Activated CD4-positive, alpha-beta memory T cell treated with anti-CD3 and anti-CD28 coated beads, Interleukin-2, amount 10 ng/mL, durations not matched to agents 7 days and 5 days (primary cell): ENCODE results near the gene CCDC77. TPM values are rescaled to one million over a fixed set of nuclear protein-coding genes. Genes with fewer than 3 reads are reported as not detected.
A peak's percentile ranks its signal among the peaks of the same experiment; 100 is the strongest.
"Not testable (repeated sequence)": the region's sequence is repeated elsewhere in the genome, so short reads cannot be mapped to it uniquely, and the experiment has no call there.

Source experiments
- CTCF ChIA-PET: fragments of 350-600 bp; sonication (Branson Sonifier 250); formaldehyde crosslinking; loops from one replicate; lab custom pipeline; 2021; ENCODE audit warnings: antibody characterized with exemption, inconsistent platforms; lab: Charles Lee
- POLR2A ChIA-PET: fragments of 350-600 bp; sonication (Branson Sonifier 250); formaldehyde crosslinking; loops from one replicate; lab custom pipeline; 2021; ENCODE audit warnings: antibody characterized with exemption; lab: Charles Lee
- DNase-seq: peaks from one replicate; pipeline ENCODE4 v3.0.0-alpha.2; 2020
- H3K27ac Mint-ChIP-seq: one replicate; pipeline ENCODE4 v1.8.0; 2021; ENCODE audit warnings: mild to moderate bottlenecking, mixed read lengths
- H3K27me3 Mint-ChIP-seq: one replicate; pipeline ENCODE4 v1.8.0; 2021; ENCODE audit warnings: mixed read lengths
- H3K36me3 Mint-ChIP-seq: one replicate; pipeline ENCODE4 v1.8.0; 2021; ENCODE audit warnings: low read depth, mixed read lengths
- H3K4me1 Mint-ChIP-seq: one replicate; pipeline ENCODE4 v1.8.0; 2021; ENCODE audit warnings: mixed read lengths
- H3K4me3 Mint-ChIP-seq: one replicate; pipeline ENCODE4 v1.8.0; 2021; ENCODE audit warnings: mild to moderate bottlenecking, mixed read lengths
- H3K9me3 Mint-ChIP-seq: one replicate; pipeline ENCODE4 v1.8.0; 2021; ENCODE audit warnings: mixed read lengths
- total RNA-seq, 2 experiments: library from RNA; stranded (reverse); gene quantifications; one replicate each; pipeline ENCODE4 v1.2.3, GENCODE V29; 2021

CCDC77 gene
- total RNA-seq, 2 experiments from 2014 or later = 11.6 to 13.4 TPM

GRCh38 chr12:402029-402389, 565 bp downstream of the CCDC77 start:
- H3K27me3 Mint-ChIP-seq = no peaks in the 10 kb centered on the region
- no peak overlapping the region for H3K27ac Mint-ChIP-seq
- peaks cover 2% of the 10 kb centered on the region for H3K4me1 Mint-ChIP-seq
- H3K4me3 Mint-ChIP-seq = no peak overlapping the region
- peaks cover 7% of the 10 kb centered on the region for H3K36me3 Mint-ChIP-seq
- POLR2A ChIA-PET = interaction anchor here (0.9 to 4.8 kb wide), 7 partner anchors 9 to 152 kb away, joined by 3 to 74 read pairs (median 4); partner anchors contain the start of gene KDM5A
- CTCF ChIA-PET = interaction anchor here (0.7 to 5.1 kb wide), 12 partner anchors 8 to 589 kb away, joined by 3 to 40 read pairs (median 4); partner anchors contain the start of genes KDM5A and RAD52
- no peaks in the 10 kb centered on the region for H3K9me3 Mint-ChIP-seq
- DNase-seq = no peak

GRCh38 chr12:414859-415258, 13.4 kb downstream of the CCDC77 start:
- ChIA-PET CTCF (no interaction called here), POLR2A (no interaction called here)
- Mint-ChIP-seq H3K27me3 (no peaks in the 10 kb centered on the region), H3K4me3 (no peak overlapping the region), H3K4me1 (no peaks in the 10 kb centered on the region), H3K27ac (no peak overlapping the region), H3K9me3 (no peaks in the 10 kb centered on the region), H3K36me3 (peaks cover 37% of the 10 kb centered on the region)
- no peak for DNase-seq

GRCh38 chr12:418432-418831, 17.0 kb downstream of the CCDC77 start:
- Mint-ChIP-seq H3K36me3 (peaks cover 35% of the 10 kb centered on the region), H3K27ac (no peak overlapping the region), H3K4me1 (no peaks in the 10 kb centered on the region), H3K4me3 (no peak overlapping the region), H3K9me3 (no peaks in the 10 kb centered on the region), H3K27me3 (no peaks in the 10 kb centered on the region)
- POLR2A ChIA-PET = no interaction called here
- DNase-seq = no peak
- CTCF ChIA-PET = interaction anchor here (0.7 to 0.9 kb wide), 2 partner anchors 34 to 538 kb away, joined by 3 read pairs; no protein-coding TSS in a partner anchor

- H3K9me3 Mint-ChIP-seq = no peaks in the 10 kb centered on the region
- H3K27ac Mint-ChIP-seq = no peak overlapping the region
- H3K4me3 Mint-ChIP-seq = no peak overlapping the region
- H3K36me3 Mint-ChIP-seq = peaks cover 18% of the 10 kb centered on the region
- ChIA-PET POLR2A (no interaction called here), CTCF (no interaction called here)
- DNase-seq = no peak
- H3K4me1 Mint-ChIP-seq = no peaks in the 10 kb centered on the region
- no peaks in the 10 kb centered on the region for H3K27me3 Mint-ChIP-seq
Observed at GRCh38 chr12:422526-422925, 21.1 kb downstream of the CCDC77 start.

- H3K27ac Mint-ChIP-seq, H3K27me3 Mint-ChIP-seq, CTCF ChIA-PET, DNase-seq, POLR2A ChIA-PET, H3K9me3 Mint-ChIP-seq, H3K4me3 Mint-ChIP-seq, H3K4me1 Mint-ChIP-seq: not testable (repeated sequence)
- peaks cover 32% of the 10 kb centered on the region for H3K36me3 Mint-ChIP-seq
Observed at GRCh38 chr12:435737-436136, 34.3 kb downstream of the CCDC77 start.

GRCh38 chr12:442235-442884, 40.9 kb downstream of the CCDC77 start:
- Mint-ChIP-seq H3K9me3 (no peaks in the 10 kb centered on the region), H3K4me3 (no peak overlapping the region), H3K27ac (no peak overlapping the region), H3K36me3 (peaks cover 8% of the 10 kb centered on the region), H3K4me1 (peaks cover under 1% of the 10 kb centered on the region), H3K27me3 (peaks cover 2% of the 10 kb centered on the region)
- POLR2A ChIA-PET = no interaction called here
- DNase-seq = peak; percentile 41
- CTCF ChIA-PET = interaction anchor here (0.7 to 3.7 kb wide), 13 partner anchors 10 to 974 kb away, joined by 3 to 28 read pairs (median 4); partner anchors contain the start of gene CCDC77

GRCh38 chr12:447141-447540, 45.7 kb downstream of the CCDC77 start:
- no peak overlapping the region for H3K4me3 Mint-ChIP-seq
- H3K9me3 Mint-ChIP-seq = no peaks in the 10 kb centered on the region
- ChIA-PET CTCF (interaction anchor here (0.7 kb wide), 1 partner anchor 97 kb away, joined by 3 read pairs; no protein-coding TSS in a partner anchor), POLR2A (no interaction called here)
- H3K27ac Mint-ChIP-seq = no peak overlapping the region
- no peaks in the 10 kb centered on the region for H3K4me1 Mint-ChIP-seq
- DNase-seq = no peak
- H3K27me3 Mint-ChIP-seq = peaks cover 2% of the 10 kb centered on the region
- H3K36me3 Mint-ChIP-seq = no peaks in the 10 kb centered on the region

- DNase-seq = no peak
- Mint-ChIP-seq H3K27ac (no peak overlapping the region), H3K27me3 (peaks cover 2% of the 10 kb centered on the region), H3K36me3 (no peaks in the 10 kb centered on the region), H3K4me3 (no peak overlapping the region), H3K9me3 (no peaks in the 10 kb centered on the region), H3K4me1 (peaks cover 3% of the 10 kb centered on the region)
- POLR2A ChIA-PET = no interaction called here
- CTCF ChIA-PET = interaction anchor here (0.7 to 5.7 kb wide), 6 partner anchors 9 to 302 kb away, joined by 3 to 49 read pairs (median 3); no protein-coding TSS in a partner anchor
Observed at GRCh38 chr12:449203-449602, 47.8 kb downstream of the CCDC77 start.

GRCh38 chr12:450438-450837, 49.0 kb downstream of the CCDC77 start:
- DNase-seq = no peak
- Mint-ChIP-seq H3K9me3 (no peaks in the 10 kb centered on the region), H3K4me1 (peaks cover 3% of the 10 kb centered on the region), H3K36me3 (no peaks in the 10 kb centered on the region), H3K27ac (no peak overlapping the region), H3K4me3 (no peak overlapping the region), H3K27me3 (peaks cover 8% of the 10 kb centered on the region)
- ChIA-PET CTCF (interaction anchor here (1.0 to 5.7 kb wide), 6 partner anchors 11 to 300 kb away, joined by 3 to 50 read pairs (median 4); no protein-coding TSS in a partner anchor), POLR2A (no interaction called here)

GRCh38 chr12:452667-453210, 51.3 kb downstream of the CCDC77 start:
- no peaks in the 10 kb centered on the region for H3K9me3 Mint-ChIP-seq
- H3K4me3 Mint-ChIP-seq = no peak overlapping the region
- H3K36me3 Mint-ChIP-seq = no peaks in the 10 kb centered on the region
- no peak overlapping the region for H3K27ac Mint-ChIP-seq
- peaks cover 3% of the 10 kb centered on the region for H3K4me1 Mint-ChIP-seq
- POLR2A ChIA-PET = interaction anchor here (0.6 to 1.4 kb wide), 2 partner anchors 51 to 64 kb away, joined by 4 read pairs; partner anchors contain the start of genes CCDC77 and KDM5A
- CTCF ChIA-PET = interaction anchor here (0.5 to 7.4 kb wide), 32 partner anchors 10 to 665 kb away, joined by 3 to 52 read pairs (median 4); partner anchors contain the start of gene RAD52
- H3K27me3 Mint-ChIP-seq = peaks cover 28% of the 10 kb centered on the region
- DNase-seq = peak; percentile 76

- POLR2A ChIA-PET = interaction anchor here (0.7 to 0.8 kb wide), 2 partner anchors 66 to 81 kb away, joined by 3 read pairs; partner anchors contain the start of gene KDM5A
- Mint-ChIP-seq H3K4me3 (no peak overlapping the region), H3K4me1 (peaks cover 7% of the 10 kb centered on the region), H3K9me3 (no peaks in the 10 kb centered on the region), H3K36me3 (no peaks in the 10 kb centered on the region), H3K27me3 (peaks cover 45% of the 10 kb centered on the region), H3K27ac (no peak overlapping the region)
- no peak for DNase-seq
- CTCF ChIA-PET = interaction anchor here (0.8 to 7.4 kb wide), 10 partner anchors 9 to 494 kb away, joined by 3 to 52 read pairs (median 8); partner anchors contain the start of gene RAD52
Observed at GRCh38 chr12:454833-455232, 53.4 kb downstream of the CCDC77 start.

GRCh38 chr12:455821-456220, 54.4 kb downstream of the CCDC77 start:
- ChIA-PET POLR2A (no interaction called here), CTCF (interaction anchor here (1.1 to 7.4 kb wide), 6 partner anchors 8 to 92 kb away, joined by 4 to 52 read pairs (median 15); no protein-coding TSS in a partner anchor)
- Mint-ChIP-seq H3K27ac (no peak overlapping the region), H3K4me3 (no peak overlapping the region), H3K36me3 (no peaks in the 10 kb centered on the region), H3K4me1 (peaks cover 7% of the 10 kb centered on the region), H3K27me3 (peaks cover 47% of the 10 kb centered on the region), H3K9me3 (no peaks in the 10 kb centered on the region)
- no peak for DNase-seq

GRCh38 chr12:457676-458075, 56.2 kb downstream of the CCDC77 start:
- ChIA-PET CTCF (interaction anchor here (0.9 to 7.4 kb wide), 4 partner anchors 8 to 90 kb away, joined by 3 to 52 read pairs (median 6); no protein-coding TSS in a partner anchor), POLR2A (no interaction called here)
- Mint-ChIP-seq H3K9me3 (no peaks in the 10 kb centered on the region), H3K4me1 (peaks cover 9% of the 10 kb centered on the region), H3K36me3 (no peaks in the 10 kb centered on the region), H3K27ac (no peak overlapping the region), H3K27me3 (peaks cover 66% of the 10 kb centered on the region), H3K4me3 (no peak overlapping the region)
- DNase-seq = no peak
